Liver (tissue), 9 donors: ENCODE data around the gene KIF12. TPM values are rescaled to one million over a fixed set of nuclear protein-coding genes. Genes with fewer than 3 reads are reported as not detected.

ENCODE experiments used
- DNase-seq: peaks from one replicate; pipeline ENCODE4 v3.0.0-alpha.2; 2017; ENCODE audit warnings: low spot score
- H3K27ac ChIP-seq, 2 donors: one replicate each; pipeline ENCODE4 v1.7.0; 2013; ENCODE audit warnings: inconsistent platforms in 2 of 2, low read length in 2 of 2, control low read depth in 1 of 2, low read depth in 1 of 2, mild to moderate bottlenecking in 1 of 2
- H3K27me3 ChIP-seq, 4 donors: one replicate each; pipeline versions ENCODE4 v1.6.1 to v1.7.0; 2013; ENCODE audit warnings: low read length in 3 of 4, inconsistent platforms in 1 of 4, mild to moderate bottlenecking in 1 of 4, moderate library complexity in 1 of 4; ENCODE audit not compliant: control insufficient read depth in 4 of 4, insufficient read depth in 4 of 4
- H3K36me3 ChIP-seq, 4 donors: one replicate each; pipeline versions ENCODE4 v1.6.1 to v1.7.0; 2013; ENCODE audit warnings: low read length in 3 of 4, mild to moderate bottlenecking in 3 of 4, low read depth in 1 of 4, moderate library complexity in 1 of 4; ENCODE audit not compliant: control insufficient read depth in 4 of 4, insufficient read depth in 3 of 4
- H3K4me1 ChIP-seq, 4 donors: one replicate each; pipeline versions ENCODE4 v1.6.1 to v1.7.0; 2013; ENCODE audit warnings: low read length in 3 of 4, mild to moderate bottlenecking in 3 of 4, moderate library complexity in 1 of 4; ENCODE audit not compliant: control insufficient read depth in 4 of 4, insufficient read depth in 4 of 4
- H3K4me3 ChIP-seq, 3 donors: one replicate each; pipeline versions ENCODE4 v1.6.1 to v1.7.0; 2013; ENCODE audit warnings: low read length in 3 of 3, control low read depth in 1 of 3, low read depth in 1 of 3, mild to moderate bottlenecking in 1 of 3
- H3K9ac ChIP-seq, 2 donors: one replicate each; pipeline ENCODE4 v1.7.0; 2013; ENCODE audit warnings: low read length in 2 of 2, mild to moderate bottlenecking in 2 of 2, moderate library complexity in 2 of 2, control low read depth in 1 of 2, low read depth in 1 of 2
- H3K9me3 ChIP-seq, 4 donors: one replicate each; pipeline versions ENCODE4 v1.6.1 to v1.7.0; 2013; ENCODE audit warnings: low read length in 3 of 4; ENCODE audit not compliant: control insufficient read depth in 4 of 4
- EGR1 ChIP-seq, 2 donors: IDR thresholded peaks; 2 replicates each; pipeline ENCODE4 v1.6.1; 2016 to 2018; ENCODE audit warnings: antibody characterized with exemption in 2 of 2, low read depth in 2 of 2
- FOXA1 ChIP-seq: IDR thresholded peaks from 2 replicates; pipeline ENCODE4 v1.6.1; 2016; ENCODE audit warnings: antibody characterized with exemption
- FOXA2 ChIP-seq: IDR thresholded peaks from 2 replicates; pipeline ENCODE4 v1.6.1; 2016; ENCODE audit warnings: antibody characterized with exemption
- GABPA ChIP-seq, 2 donors: IDR thresholded peaks in 1 of 2; conservative IDR thresholded peaks in 1 of 2; 2 replicates each; pipeline ENCODE4 v1.6.1; 2016; ENCODE audit warnings: antibody characterized with exemption in 2 of 2, mild to moderate bottlenecking in 1 of 2, moderate library complexity in 1 of 2
- HNF4A ChIP-seq, 2 donors: conservative IDR thresholded peaks; 2 replicates each; pipeline ENCODE4 v1.6.1; 2016; ENCODE audit warnings: antibody characterized with exemption in 2 of 2, mild to moderate bottlenecking in 2 of 2
- HNF4G ChIP-seq: IDR thresholded peaks from 2 replicates; pipeline ENCODE4 v1.6.1; 2016; ENCODE audit warnings: antibody characterized with exemption
- JUND ChIP-seq, 2 donors: IDR thresholded peaks; 2 replicates each; pipeline ENCODE4 v1.6.1; 2016; ENCODE audit warnings: antibody characterized with exemption in 2 of 2
- NR2F2 ChIP-seq: IDR thresholded peaks from 2 replicates; pipeline ENCODE4 v1.6.1; 2016; ENCODE audit warnings: antibody characterized with exemption
- RXRA ChIP-seq, 2 donors: IDR thresholded peaks; 2 replicates each; pipeline ENCODE4 v1.6.1; 2017 to 2018; ENCODE audit warnings: antibody characterized with exemption in 2 of 2, mild to moderate bottlenecking in 1 of 2
- SP1 ChIP-seq: IDR thresholded peaks from 2 replicates; pipeline ENCODE4 v1.6.1; 2018; ENCODE audit warnings: antibody characterized with exemption, mild to moderate bottlenecking
- TAF1 ChIP-seq: conservative IDR thresholded peaks from 2 replicates; pipeline ENCODE4 v1.6.1; 2016; ENCODE audit warnings: antibody characterized with exemption, mild to moderate bottlenecking
- YY1 ChIP-seq: IDR thresholded peaks from 2 replicates; pipeline ENCODE4 v1.6.1; 2016; ENCODE audit warnings: antibody characterized with exemption, mild to moderate bottlenecking
- WGBS: extraction: QIAGEN DNeasy Blood & Tissue Kit; methylation state at CpG from one replicate; pipeline ENCODE4 v1.1.7; 2013; 5-methylcytosine and 5-hydroxymethylcytosine counted together
- polyA plus RNA-seq, 2 donors: library from polyadenylated mRNA; stranded (reverse) in 1 of 2; unstranded in 1 of 2; fragments of 200-250 nt in 1 of 2; fragments of >200 nt in 1 of 2; fragmentation: Nextera tagmentation in 1 of 2; extraction: Ambion mirVana in 1 of 2; gene quantifications; one replicate each; pipeline versions ENCODE4 v1.2.1 to v1.2.3, GENCODE V29; 2013 to 2015
- total RNA-seq, 2 donors: library from RNA; depleted of rRNA; stranded (reverse); fragments of >200 nt; gene quantifications; one replicate each; pipeline ENCODE4 v1.2.3, GENCODE V29; 2014
- TF ChIP-seq, protein P1 (sequence below): IDR thresholded peaks from 2 replicates; pipeline ENCODE4 v1.6.1; 2016; ENCODE audit warnings: antibody characterized with exemption
- TF ChIP-seq, protein P2 (sequence below): IDR thresholded peaks from 2 replicates; pipeline ENCODE4 v1.6.1; 2016; ENCODE audit warnings: antibody characterized with exemption
- TF ChIP-seq, protein P3 (sequence below): IDR thresholded peaks from 2 replicates; pipeline ENCODE4 v1.6.1; 2016; ENCODE audit warnings: antibody characterized with exemption
- TF ChIP-seq, protein P4 (sequence below): fragments of 150-350 bp; IDR thresholded peaks from 2 replicates; pipeline ENCODE4 v1.5.1; 2017; ENCODE audit warnings: improper control_type of control experiment, low read depth, low read length; ENCODE audit not compliant: missing input control
- donor health status: healthy.
- donor health status: healthy.
- donor health status: healthy.
- donor health status: healthy.
- donor health status: healthy.

KIF12 gene
- total and polyA plus RNA-seq, 4 donors: 2.9 to 11.8 (median 7.7) TPM

- Histone ChIP-seq H3K27me3 (no peaks in the 10 kb centered on the region), H3K4me1 (peaks cover 8 to 73% (median 45%) of the 10 kb centered on the region in 4 donors), H3K9ac (no peak overlapping the region), H3K4me3 (no peak overlapping the region), H3K36me3 (peaks cover 13 to 58% (median 50%) of the 10 kb centered on the region in 4 donors), H3K9me3 (no peaks in the 10 kb centered on the region), H3K27ac (no peak overlapping the region)
- WGBS: 72% methylated on average over 9 of the region's 9 CpGs
- no peak for TF ChIP-seq HNF4G
- TF ChIP-seq, protein P1, sequence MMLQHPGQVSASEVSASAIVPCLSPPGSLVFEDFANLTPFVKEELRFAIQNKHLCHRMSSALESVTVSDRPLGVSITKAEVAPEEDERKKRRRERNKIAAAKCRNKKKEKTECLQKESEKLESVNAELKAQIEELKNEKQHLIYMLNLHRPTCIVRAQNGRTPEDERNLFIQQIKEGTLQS: no peak
- TF ChIP-seq TAF1: no peak
- TF ChIP-seq JUND (IDR thresholded peaks at IDR 0.05): no peak
- no peak for TF ChIP-seq FOXA1
- no peak for TF ChIP-seq HNF4A (conservative IDR thresholded peaks at IDR 0.05)
- no peak for TF ChIP-seq YY1
- no peak for TF ChIP-seq FOXA2
- TF ChIP-seq, protein P2, sequence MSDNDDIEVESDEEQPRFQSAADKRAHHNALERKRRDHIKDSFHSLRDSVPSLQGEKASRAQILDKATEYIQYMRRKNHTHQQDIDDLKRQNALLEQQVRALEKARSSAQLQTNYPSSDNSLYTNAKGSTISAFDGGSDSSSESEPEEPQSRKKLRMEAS: no peak
- TF ChIP-seq, protein P3, sequence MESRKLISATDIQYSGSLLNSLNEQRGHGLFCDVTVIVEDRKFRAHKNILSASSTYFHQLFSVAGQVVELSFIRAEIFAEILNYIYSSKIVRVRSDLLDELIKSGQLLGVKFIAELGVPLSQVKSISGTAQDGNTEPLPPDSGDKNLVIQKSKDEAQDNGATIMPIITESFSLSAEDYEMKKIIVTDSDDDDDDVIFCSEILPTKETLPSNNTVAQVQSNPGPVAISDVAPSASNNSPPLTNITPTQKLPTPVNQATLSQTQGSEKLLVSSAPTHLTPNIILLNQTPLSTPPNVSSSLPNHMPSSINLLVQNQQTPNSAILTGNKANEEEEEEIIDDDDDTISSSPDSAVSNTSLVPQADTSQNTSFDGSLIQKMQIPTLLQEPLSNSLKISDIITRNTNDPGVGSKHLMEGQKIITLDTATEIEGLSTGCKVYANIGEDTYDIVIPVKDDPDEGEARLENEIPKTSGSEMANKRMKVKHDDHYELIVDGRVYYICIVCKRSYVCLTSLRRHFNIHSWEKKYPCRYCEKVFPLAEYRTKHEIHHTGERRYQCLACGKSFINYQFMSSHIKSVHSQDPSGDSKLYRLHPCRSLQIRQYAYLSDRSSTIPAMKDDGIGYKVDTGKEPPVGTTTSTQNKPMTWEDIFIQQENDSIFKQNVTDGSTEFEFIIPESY: no peak
- TF ChIP-seq, protein P4, sequence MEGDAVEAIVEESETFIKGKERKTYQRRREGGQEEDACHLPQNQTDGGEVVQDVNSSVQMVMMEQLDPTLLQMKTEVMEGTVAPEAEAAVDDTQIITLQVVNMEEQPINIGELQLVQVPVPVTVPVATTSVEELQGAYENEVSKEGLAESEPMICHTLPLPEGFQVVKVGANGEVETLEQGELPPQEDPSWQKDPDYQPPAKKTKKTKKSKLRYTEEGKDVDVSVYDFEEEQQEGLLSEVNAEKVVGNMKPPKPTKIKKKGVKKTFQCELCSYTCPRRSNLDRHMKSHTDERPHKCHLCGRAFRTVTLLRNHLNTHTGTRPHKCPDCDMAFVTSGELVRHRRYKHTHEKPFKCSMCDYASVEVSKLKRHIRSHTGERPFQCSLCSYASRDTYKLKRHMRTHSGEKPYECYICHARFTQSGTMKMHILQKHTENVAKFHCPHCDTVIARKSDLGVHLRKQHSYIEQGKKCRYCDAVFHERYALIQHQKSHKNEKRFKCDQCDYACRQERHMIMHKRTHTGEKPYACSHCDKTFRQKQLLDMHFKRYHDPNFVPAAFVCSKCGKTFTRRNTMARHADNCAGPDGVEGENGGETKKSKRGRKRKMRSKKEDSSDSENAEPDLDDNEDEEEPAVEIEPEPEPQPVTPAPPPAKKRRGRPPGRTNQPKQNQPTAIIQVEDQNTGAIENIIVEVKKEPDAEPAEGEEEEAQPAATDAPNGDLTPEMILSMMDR: no peak
- DNase-seq: no peak
These were observed 29.5 kb downstream of the KIF12 start for GRCh38 chr9:114069476-114070187.

- Histone ChIP-seq H3K9me3 (no peaks in the 10 kb centered on the region), H3K27me3 (no peaks in the 10 kb centered on the region), H3K9ac (no peak overlapping the region), H3K4me3 (no peak overlapping the region), H3K27ac (no peak overlapping the region), H3K4me1 (peaks cover 3 to 39% (median 14%) of the 10 kb centered on the region in 4 donors), H3K36me3 (peaks cover 16 to 75% (median 53%) of the 10 kb centered on the region in 4 donors)
- peak; percentile 29 for DNase-seq
- 86% methylated on average over 8 of the region's 8 CpGs for WGBS
- TF ChIP-seq SP1 (no peak), NR2F2 (no peak), HNF4G (no peak), YY1 (no peak), FOXA1 (no peak), RXRA (IDR thresholded peaks at IDR 0.05) (no peak), EGR1 (IDR thresholded peaks at IDR 0.05; ENCODE audit: low read depth in 2 of 2) (no peak), GABPA (IDR thresholded peaks at IDR 0.05 in 1 of 2, conservative IDR thresholded peaks at IDR 0.05 in 1 of 2) (no peak), TAF1 (no peak), HNF4A (conservative IDR thresholded peaks at IDR 0.05) (no peak)
- TF ChIP-seq, protein P2: no peak
- TF ChIP-seq, protein P3: no peak
- TF ChIP-seq, protein P4: no peak
- TF ChIP-seq, protein P1: no peak
These were observed 33.8 kb downstream of the KIF12 start for GRCh38 chr9:114065304-114065703.
